ENCODE measurements around the gene SEPTIN1.

The SEPTIN1 gene

DNA sequence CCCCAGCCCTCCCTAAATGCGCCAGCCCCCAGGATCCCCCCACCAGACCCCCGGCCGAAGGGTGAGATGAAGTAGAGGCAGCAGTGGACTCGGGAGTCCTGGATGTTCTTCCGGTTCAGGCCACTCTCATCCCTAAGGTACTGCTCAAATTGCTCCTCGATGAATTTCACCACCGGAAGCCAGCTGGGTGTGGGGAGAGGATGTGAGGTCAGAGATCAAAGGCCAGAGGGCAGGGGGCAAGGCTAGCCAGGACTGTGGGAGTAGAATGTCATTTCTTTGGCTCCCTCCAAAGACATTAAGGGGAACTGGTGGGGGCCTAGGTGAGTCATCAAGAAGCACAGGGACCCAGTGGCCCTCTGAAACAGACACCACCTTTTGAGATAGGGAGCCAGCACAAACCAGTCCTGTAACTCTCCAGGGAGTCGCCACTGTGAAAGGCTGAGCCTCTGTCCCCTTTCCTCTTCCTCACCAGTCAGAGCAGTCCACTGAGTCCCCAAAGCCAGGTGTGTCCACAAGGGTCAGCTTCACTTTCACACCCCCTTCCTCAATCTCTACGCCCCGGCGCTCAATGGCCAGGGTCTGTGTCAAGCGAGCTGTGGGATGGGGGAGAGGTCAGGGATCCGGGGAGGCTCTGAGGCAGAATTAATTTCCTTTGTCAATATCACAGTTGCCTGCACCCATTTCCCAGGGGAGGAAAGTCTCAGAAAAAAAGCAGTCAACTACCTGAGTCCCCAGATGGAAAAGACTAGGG lies 895 bp downstream of the SEPTIN1 start (continued):
- TF ChIP-seq KLF8 (tag by site-specific recombination; IDR thresholded peaks at IDR 0.05) (no peak), ZNF785 (tag by site-specific recombination; IDR thresholded peaks at IDR 0.05) (no peak), ZNF677 (tag by site-specific recombination; IDR thresholded peaks at IDR 0.05) (no peak), ZIC2 (tag by site-specific recombination; IDR thresholded peaks at IDR 0.05) (0 out of 2 replicates have a peak, but pooled peaks have one; percentile 32), ZNF843 (tag by site-specific recombination; IDR thresholded peaks at IDR 0.05) (no peak), ZNF266 (tag by site-specific recombination; IDR thresholded peaks at IDR 0.05; ENCODE audit: low read depth) (no peak), ZNF214 (tag by site-specific recombination; IDR thresholded peaks at IDR 0.05; ENCODE audit: borderline replicate concordance) (no peak), ZBTB20 (tag by site-specific recombination; IDR thresholded peaks at IDR 0.05) (no peak), MYNN (tag by site-specific recombination; IDR thresholded peaks at IDR 0.05; ENCODE audit: borderline replicate concordance) (no peak), BCL11A (tag by site-specific recombination; IDR thresholded peaks at IDR 0.05; ENCODE audit: low read depth) (peak; percentile 98), ZNF776 (tag by site-specific recombination; IDR thresholded peaks at IDR 0.05; ENCODE audit: borderline replicate concordance) (no peak), ZBTB8A (tag by site-specific recombination; IDR thresholded peaks at IDR 0.05) (no peak), ZNF548 (tag by site-specific recombination; IDR thresholded peaks at IDR 0.05) (no peak), ZNF146 (tag by site-specific recombination; IDR thresholded peaks at IDR 0.05) (no peak), IKZF3 (tag by site-specific recombination; IDR thresholded peaks at IDR 0.05) (0 out of 2 replicates have a peak, but pooled peaks have one; percentile 9), GLIS2 (tag by site-specific recombination; IDR thresholded peaks at IDR 0.05) (no peak), ZBTB44 (tag by site-specific recombination; IDR thresholded peaks at IDR 0.05) (no peak), ZFP41 (tag by site-specific recombination; IDR thresholded peaks at IDR 0.05; ENCODE audit: borderline replicate concordance) (no peak), SCRT2 (tag by site-specific recombination; IDR thresholded peaks at IDR 0.05) (no peak), ZNF639 (tag by site-specific recombination; IDR thresholded peaks at IDR 0.05) (no peak)
- TF ChIP-seq, protein P1, sequence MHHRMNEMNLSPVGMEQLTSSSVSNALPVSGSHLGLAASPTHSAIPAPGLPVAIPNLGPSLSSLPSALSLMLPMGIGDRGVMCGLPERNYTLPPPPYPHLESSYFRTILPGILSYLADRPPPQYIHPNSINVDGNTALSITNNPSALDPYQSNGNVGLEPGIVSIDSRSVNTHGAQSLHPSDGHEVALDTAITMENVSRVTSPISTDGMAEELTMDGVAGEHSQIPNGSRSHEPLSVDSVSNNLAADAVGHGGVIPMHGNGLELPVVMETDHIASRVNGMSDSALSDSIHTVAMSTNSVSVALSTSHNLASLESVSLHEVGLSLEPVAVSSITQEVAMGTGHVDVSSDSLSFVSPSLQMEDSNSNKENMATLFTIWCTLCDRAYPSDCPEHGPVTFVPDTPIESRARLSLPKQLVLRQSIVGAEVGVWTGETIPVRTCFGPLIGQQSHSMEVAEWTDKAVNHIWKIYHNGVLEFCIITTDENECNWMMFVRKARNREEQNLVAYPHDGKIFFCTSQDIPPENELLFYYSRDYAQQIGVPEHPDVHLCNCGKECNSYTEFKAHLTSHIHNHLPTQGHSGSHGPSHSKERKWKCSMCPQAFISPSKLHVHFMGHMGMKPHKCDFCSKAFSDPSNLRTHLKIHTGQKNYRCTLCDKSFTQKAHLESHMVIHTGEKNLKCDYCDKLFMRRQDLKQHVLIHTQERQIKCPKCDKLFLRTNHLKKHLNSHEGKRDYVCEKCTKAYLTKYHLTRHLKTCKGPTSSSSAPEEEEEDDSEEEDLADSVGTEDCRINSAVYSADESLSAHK (tag by site-specific recombination; IDR thresholded peaks at IDR 0.05): no peak; the same call in 1 of the 2 replicates
- TF ChIP-seq, protein P2, sequence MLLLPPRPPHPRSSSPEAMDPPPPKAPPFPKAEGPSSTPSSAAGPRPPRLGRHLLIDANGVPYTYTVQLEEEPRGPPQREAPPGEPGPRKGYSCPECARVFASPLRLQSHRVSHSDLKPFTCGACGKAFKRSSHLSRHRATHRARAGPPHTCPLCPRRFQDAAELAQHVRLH (tag by site-specific recombination; IDR thresholded peaks at IDR 0.05): no peak
- TF ChIP-seq, protein P3, sequence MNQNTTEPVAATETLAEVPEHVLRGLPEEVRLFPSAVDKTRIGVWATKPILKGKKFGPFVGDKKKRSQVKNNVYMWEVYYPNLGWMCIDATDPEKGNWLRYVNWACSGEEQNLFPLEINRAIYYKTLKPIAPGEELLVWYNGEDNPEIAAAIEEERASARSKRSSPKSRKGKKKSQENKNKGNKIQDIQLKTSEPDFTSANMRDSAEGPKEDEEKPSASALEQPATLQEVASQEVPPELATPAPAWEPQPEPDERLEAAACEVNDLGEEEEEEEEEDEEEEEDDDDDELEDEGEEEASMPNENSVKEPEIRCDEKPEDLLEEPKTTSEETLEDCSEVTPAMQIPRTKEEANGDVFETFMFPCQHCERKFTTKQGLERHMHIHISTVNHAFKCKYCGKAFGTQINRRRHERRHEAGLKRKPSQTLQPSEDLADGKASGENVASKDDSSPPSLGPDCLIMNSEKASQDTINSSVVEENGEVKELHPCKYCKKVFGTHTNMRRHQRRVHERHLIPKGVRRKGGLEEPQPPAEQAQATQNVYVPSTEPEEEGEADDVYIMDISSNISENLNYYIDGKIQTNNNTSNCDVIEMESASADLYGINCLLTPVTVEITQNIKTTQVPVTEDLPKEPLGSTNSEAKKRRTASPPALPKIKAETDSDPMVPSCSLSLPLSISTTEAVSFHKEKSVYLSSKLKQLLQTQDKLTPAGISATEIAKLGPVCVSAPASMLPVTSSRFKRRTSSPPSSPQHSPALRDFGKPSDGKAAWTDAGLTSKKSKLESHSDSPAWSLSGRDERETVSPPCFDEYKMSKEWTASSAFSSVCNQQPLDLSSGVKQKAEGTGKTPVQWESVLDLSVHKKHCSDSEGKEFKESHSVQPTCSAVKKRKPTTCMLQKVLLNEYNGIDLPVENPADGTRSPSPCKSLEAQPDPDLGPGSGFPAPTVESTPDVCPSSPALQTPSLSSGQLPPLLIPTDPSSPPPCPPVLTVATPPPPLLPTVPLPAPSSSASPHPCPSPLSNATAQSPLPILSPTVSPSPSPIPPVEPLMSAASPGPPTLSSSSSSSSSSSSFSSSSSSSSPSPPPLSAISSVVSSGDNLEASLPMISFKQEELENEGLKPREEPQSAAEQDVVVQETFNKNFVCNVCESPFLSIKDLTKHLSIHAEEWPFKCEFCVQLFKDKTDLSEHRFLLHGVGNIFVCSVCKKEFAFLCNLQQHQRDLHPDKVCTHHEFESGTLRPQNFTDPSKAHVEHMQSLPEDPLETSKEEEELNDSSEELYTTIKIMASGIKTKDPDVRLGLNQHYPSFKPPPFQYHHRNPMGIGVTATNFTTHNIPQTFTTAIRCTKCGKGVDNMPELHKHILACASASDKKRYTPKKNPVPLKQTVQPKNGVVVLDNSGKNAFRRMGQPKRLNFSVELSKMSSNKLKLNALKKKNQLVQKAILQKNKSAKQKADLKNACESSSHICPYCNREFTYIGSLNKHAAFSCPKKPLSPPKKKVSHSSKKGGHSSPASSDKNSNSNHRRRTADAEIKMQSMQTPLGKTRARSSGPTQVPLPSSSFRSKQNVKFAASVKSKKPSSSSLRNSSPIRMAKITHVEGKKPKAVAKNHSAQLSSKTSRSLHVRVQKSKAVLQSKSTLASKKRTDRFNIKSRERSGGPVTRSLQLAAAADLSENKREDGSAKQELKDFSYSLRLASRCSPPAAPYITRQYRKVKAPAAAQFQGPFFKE (tag by site-specific recombination; IDR thresholded peaks at IDR 0.05; ENCODE audit: borderline replicate concordance): no peak
- TF ChIP-seq, protein P4, sequence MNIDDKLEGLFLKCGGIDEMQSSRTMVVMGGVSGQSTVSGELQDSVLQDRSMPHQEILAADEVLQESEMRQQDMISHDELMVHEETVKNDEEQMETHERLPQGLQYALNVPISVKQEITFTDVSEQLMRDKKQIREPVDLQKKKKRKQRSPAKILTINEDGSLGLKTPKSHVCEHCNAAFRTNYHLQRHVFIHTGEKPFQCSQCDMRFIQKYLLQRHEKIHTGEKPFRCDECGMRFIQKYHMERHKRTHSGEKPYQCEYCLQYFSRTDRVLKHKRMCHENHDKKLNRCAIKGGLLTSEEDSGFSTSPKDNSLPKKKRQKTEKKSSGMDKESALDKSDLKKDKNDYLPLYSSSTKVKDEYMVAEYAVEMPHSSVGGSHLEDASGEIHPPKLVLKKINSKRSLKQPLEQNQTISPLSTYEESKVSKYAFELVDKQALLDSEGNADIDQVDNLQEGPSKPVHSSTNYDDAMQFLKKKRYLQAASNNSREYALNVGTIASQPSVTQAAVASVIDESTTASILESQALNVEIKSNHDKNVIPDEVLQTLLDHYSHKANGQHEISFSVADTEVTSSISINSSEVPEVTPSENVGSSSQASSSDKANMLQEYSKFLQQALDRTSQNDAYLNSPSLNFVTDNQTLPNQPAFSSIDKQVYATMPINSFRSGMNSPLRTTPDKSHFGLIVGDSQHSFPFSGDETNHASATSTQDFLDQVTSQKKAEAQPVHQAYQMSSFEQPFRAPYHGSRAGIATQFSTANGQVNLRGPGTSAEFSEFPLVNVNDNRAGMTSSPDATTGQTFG (tag by site-specific recombination; IDR thresholded peaks at IDR 0.05; ENCODE audit: borderline replicate concordance): no peak

Data from HEK293 (cell line).